HepG2 (cell line): ENCODE data around the gene NEMP2.

Experiments
- DR1 ChIP-seq: sonication (generic); formaldehyde crosslinking; IDR thresholded peaks from 2 replicates; pipeline ENCODE4 v1.8.0; 2021; ENCODE audit warnings: mild to moderate bottlenecking, missing genetic modification reagents, inconsistent platforms
- ZFX ChIP-seq: sonication (generic); formaldehyde crosslinking; IDR thresholded peaks from 2 replicates; pipeline ENCODE4 v1.4.0; 2020; ENCODE audit warnings: mild to moderate bottlenecking, low read depth, missing genetic modification reagents, moderate library complexity
- ZNF326 ChIP-seq: sonication (generic); formaldehyde crosslinking; IDR thresholded peaks from 2 replicates; pipeline ENCODE4 v1.4.0; 2020; ENCODE audit warnings: missing genetic modification reagents, borderline replicate concordance
- ZNF839 ChIP-seq: sonication (generic); formaldehyde crosslinking; IDR thresholded peaks from 2 replicates; pipeline ENCODE4 v1.4.0; 2020; ENCODE audit warnings: missing genetic modification reagents, mild to moderate bottlenecking, borderline replicate concordance
- TF ChIP-seq, protein P1 (sequence below): sonication (generic); formaldehyde crosslinking; IDR thresholded peaks from 2 replicates; pipeline ENCODE4 v1.8.0; 2022; ENCODE audit warnings: mild to moderate bottlenecking, missing genetic modification reagents, moderate library complexity

DNA sequence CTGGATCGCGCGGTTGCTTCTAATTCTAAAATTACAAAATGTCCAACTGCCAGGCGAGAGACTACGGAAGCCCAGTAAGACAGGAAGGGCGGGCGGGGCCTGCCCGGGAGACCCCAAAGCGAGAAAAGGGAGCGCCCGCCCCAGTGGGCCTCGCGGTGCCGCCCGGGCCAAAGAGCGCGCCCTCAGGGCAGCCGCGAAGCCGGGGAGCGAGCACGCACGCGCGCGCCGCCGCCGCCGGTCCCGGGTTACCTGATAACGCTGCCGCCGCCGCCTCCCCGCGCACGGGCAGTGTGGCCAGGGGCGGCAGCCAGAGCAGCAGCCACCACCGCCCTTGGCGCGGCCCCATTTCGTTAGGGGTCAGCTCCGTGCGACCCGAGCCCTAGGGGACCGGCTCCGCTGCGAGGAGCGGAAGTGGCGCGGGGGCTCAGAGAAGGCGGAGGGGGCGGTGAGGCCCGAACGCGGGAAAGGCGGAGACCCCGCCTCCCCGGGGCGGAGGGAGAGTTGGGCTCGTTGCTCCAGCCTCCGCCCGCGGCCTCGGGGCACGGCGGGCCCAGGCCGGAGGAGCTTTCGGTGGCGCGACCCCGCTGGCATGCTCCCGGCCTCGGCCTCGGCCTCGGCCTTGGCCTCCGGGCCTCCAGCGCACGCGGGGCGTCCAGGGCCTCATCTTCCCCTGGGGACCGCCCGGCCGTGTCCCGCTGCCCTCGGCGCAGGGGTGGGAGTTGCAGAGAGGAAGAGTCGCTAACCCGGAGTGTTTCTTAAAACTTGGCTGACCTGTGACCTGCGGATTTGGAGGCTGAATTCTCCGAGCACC is at the start of gene NEMP2:
- no peak for TF ChIP-seq ZNF326
- peak; percentile 99 for TF ChIP-seq ZFX (CRISPR knock-in tag)
- peak; percentile 97; the same call in 1 of the 2 replicates for TF ChIP-seq ZNF839
- TF ChIP-seq DR1 (CRISPR knock-in tag), result no peak; the same call in 1 of the 2 replicates
- TF ChIP-seq, protein P1, sequence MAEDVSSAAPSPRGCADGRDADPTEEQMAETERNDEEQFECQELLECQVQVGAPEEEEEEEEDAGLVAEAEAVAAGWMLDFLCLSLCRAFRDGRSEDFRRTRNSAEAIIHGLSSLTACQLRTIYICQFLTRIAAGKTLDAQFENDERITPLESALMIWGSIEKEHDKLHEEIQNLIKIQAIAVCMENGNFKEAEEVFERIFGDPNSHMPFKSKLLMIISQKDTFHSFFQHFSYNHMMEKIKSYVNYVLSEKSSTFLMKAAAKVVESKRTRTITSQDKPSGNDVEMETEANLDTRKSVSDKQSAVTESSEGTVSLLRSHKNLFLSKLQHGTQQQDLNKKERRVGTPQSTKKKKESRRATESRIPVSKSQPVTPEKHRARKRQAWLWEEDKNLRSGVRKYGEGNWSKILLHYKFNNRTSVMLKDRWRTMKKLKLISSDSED (CRISPR knock-in tag), result peak; percentile 93; the same call in 1 of the 2 replicates
